ENCODE results near the gene NACC1.

GRCh38 chr19:13137290-13137794 lies 19.3 kb downstream of the NACC1 start:
- no peak for TF ChIP-seq ZXDB (tag by site-specific recombination; IDR thresholded peaks at IDR 0.05)
- TF ChIP-seq ZNF555 (tag by site-specific recombination; conservative IDR thresholded peaks at IDR 0.05), result no peak
- TF ChIP-seq ZNF501 (tag by site-specific recombination; IDR thresholded peaks at IDR 0.05), result no peak
- no peak for TF ChIP-seq ZNF521 (tag by site-specific recombination; IDR thresholded peaks at IDR 0.05)
- TF ChIP-seq, protein P1, sequence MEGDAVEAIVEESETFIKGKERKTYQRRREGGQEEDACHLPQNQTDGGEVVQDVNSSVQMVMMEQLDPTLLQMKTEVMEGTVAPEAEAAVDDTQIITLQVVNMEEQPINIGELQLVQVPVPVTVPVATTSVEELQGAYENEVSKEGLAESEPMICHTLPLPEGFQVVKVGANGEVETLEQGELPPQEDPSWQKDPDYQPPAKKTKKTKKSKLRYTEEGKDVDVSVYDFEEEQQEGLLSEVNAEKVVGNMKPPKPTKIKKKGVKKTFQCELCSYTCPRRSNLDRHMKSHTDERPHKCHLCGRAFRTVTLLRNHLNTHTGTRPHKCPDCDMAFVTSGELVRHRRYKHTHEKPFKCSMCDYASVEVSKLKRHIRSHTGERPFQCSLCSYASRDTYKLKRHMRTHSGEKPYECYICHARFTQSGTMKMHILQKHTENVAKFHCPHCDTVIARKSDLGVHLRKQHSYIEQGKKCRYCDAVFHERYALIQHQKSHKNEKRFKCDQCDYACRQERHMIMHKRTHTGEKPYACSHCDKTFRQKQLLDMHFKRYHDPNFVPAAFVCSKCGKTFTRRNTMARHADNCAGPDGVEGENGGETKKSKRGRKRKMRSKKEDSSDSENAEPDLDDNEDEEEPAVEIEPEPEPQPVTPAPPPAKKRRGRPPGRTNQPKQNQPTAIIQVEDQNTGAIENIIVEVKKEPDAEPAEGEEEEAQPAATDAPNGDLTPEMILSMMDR (tag by site-specific recombination; IDR thresholded peaks at IDR 0.05), result no peak
- TF ChIP-seq GLIS2 (tag by site-specific recombination; IDR thresholded peaks at IDR 0.05), result no peak
- no peak for TF ChIP-seq ZNF341 (tag by site-specific recombination; IDR thresholded peaks at IDR 0.05; ENCODE audit: low read depth)
- no peak for TF ChIP-seq ZNF747 (tag by site-specific recombination; IDR thresholded peaks at IDR 0.05)
- TF ChIP-seq ZNF114 (tag by site-specific recombination; IDR thresholded peaks at IDR 0.05), result no peak
- no peak for TF ChIP-seq TCF7L2 (IDR thresholded peaks at IDR 0.05; ENCODE audit: borderline replicate concordance, low read depth, low read length)
- TF ChIP-seq, protein P2, sequence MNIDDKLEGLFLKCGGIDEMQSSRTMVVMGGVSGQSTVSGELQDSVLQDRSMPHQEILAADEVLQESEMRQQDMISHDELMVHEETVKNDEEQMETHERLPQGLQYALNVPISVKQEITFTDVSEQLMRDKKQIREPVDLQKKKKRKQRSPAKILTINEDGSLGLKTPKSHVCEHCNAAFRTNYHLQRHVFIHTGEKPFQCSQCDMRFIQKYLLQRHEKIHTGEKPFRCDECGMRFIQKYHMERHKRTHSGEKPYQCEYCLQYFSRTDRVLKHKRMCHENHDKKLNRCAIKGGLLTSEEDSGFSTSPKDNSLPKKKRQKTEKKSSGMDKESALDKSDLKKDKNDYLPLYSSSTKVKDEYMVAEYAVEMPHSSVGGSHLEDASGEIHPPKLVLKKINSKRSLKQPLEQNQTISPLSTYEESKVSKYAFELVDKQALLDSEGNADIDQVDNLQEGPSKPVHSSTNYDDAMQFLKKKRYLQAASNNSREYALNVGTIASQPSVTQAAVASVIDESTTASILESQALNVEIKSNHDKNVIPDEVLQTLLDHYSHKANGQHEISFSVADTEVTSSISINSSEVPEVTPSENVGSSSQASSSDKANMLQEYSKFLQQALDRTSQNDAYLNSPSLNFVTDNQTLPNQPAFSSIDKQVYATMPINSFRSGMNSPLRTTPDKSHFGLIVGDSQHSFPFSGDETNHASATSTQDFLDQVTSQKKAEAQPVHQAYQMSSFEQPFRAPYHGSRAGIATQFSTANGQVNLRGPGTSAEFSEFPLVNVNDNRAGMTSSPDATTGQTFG (tag by site-specific recombination; IDR thresholded peaks at IDR 0.05; ENCODE audit: borderline replicate concordance), result no peak
- no peak for TF ChIP-seq ZNF677 (tag by site-specific recombination; IDR thresholded peaks at IDR 0.05)
- no peak for TF ChIP-seq GLI2 (tag by site-specific recombination; IDR thresholded peaks at IDR 0.05; ENCODE audit: borderline replicate concordance, low read depth)
